RKO (cell line): ENCODE measurements around the gene ARHGAP32.

Source experiments
- DNase-seq: peaks from one replicate; pipeline ENCODE4 v3.0.0-alpha.2; 2016; ENCODE audit warnings: low spot score

ARHGAP32 gene

DNA sequence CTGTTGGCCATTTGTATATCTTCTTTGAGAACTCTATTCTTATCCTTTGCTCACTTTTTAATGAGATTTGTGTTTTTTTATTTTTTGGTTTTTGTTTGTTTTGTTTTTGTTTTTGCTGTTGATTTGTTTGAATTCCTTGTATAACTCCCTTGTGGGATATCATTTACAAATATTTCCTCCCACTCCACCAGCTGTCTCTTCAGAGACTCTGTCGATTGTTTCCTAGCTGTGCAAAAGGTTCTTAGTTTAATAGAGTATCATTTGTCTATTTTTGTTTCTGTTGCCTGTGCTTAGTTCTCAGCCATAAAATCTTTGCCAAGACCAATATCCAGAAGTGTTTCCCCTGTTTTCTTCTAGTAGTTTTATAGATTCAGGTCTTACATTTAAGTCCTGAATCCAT, 82.4 kb downstream of the ARHGAP32 start:
- DNase-seq: no peak

DNA sequence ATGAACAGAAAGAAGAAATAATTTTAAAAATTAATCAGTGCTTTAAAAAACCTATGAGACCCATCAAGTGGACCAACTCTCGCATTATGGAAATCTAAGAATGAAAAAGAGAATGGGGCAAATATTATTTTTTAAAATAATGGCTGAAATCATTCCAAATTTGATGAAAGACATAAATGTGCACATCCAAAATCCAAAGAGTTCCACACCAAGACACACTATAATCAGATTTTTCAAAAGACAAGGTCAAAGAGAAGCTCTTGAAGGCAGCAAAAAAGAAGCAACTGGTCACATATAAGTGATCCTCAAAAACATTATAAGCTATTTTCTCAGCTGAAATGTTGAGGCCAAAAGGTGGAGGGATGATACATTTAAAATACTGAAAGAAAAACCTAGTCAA, 85.3 kb downstream of the ARHGAP32 start:
- no peak for DNase-seq

DNA sequence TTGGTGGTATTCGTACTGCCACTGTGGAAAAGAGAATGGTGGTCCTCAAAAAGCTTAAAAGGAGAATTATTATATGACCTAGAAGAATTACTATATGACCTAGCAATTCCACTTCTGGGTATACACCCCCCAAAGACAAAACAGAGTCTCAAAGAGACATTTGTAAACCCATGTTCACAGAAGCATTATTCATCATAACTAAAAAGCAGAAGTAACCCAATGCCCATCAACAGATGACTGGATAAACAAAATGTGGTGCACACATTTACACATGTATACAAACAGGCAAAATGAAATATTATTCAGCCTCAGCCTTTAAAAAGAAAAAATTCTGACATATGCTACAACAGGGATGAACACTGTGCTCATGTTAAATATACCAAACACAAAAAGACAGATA, 89.4 kb downstream of the ARHGAP32 start:
- no peak for DNase-seq

DNA sequence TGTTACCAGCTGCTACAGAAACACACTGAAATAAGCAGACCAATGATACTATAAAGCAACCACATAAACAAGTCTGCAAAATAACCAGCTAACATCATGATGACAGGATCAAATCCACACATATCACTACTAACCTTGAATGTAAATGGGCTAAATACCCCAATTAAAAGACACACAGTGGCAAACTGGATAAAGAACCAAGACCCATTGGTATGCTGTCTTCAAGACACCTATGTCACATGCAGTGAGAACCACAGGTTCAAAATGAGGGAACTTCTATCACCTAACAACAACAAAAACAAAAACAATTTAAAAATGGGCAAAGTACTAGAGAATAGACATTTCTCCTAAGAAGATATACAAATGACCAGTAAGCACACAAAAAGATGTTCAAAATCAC, 89.9 kb downstream of the ARHGAP32 start:
- DNase-seq: no peak

DNA sequence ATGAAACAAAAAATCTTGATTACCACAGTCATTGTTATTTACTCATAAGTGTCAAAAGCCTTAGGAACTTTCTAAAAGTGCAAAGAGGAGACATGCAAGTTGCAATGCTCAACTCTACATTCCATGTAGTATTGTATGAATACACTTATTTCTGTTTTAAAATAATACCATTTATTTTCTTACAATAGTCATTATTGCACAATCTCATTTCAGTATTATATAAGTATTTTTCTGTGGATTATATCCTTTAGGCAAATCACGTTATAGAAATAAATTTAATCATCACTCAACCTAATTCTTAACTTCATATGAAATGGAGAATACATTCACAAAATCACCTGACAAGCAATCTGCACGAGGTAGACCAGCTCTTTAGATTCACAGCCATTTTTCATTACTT, 98.8 kb downstream of the ARHGAP32 start:
- DNase-seq: no peak

DNA sequence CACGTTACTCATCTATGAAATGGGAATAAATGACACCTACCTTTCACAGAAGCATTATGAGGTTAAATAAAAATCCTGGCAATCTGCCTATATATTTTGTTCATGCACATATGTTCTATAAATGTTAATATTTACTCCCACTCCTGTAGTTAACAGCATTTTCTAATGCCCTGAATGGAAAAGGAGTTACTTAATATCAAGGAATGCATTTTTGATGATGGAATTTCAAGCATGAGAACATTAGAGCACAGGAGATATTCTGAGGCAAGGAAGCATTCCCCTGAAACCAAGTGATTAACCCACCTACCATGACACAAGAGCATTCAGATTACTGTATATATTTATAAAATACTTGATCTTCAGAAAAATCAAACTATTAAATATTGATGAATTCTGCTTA, 102.1 kb downstream of the ARHGAP32 start:
- DNase-seq: no peak

DNA sequence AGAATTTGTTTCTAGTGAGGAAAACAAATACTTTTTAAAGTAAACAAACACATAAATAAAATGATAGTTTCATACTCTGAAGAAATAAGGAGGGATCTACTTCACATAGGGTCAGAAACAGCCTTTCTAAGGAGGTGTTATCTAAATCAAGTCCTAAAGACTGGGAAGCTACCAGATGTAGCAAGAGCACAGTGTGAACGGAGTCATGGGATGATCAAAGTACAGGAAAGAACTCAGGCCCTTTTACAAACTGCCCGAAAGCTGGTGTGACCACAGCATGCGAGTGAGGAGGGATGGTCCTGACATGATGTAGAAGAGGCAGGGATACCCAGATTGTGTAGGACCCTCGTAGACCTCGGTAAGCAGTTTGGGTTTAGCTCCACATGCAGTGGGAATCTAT, 102.8 kb downstream of the ARHGAP32 start:
- DNase-seq: no peak

DNA sequence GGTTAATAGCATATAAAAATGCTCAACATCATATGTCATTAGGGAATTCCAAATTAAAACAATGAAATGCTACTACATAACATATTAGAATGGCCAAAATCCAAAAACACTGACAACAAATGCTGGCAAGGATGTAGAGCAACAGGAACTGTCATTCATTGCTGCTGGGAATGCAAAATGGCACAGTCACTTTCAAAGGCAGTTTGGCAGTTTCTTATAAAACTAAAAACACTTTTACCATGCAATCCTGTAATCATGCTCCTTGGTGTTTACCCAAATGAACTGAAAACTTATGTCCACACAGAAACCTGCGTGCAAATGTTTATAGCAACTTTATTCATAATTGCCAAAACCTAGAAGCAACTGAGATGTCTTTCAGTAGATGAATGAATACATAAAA, 105.1 kb downstream of the ARHGAP32 start:
- no peak for DNase-seq

DNA sequence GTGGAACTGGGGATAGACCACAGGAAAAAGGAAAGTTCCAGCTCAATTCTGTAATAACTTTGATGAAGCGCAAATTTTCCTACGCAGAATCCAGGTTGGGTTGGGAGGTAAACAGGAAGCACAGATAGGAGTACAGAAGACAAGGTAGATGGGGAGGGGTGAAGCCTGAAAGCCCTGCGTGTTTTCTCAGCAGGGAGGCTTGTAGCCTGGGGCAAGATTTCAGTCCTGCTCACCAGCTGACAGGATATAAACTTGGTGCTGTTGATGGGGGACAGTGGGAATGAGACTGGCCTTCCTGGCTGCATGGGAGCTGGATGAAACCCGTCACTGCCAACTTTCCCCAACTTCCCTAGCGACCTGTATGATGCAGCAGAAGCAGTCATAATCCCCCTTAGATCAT, 114.9 kb downstream of the ARHGAP32 start:
- DNase-seq: no peak

DNA sequence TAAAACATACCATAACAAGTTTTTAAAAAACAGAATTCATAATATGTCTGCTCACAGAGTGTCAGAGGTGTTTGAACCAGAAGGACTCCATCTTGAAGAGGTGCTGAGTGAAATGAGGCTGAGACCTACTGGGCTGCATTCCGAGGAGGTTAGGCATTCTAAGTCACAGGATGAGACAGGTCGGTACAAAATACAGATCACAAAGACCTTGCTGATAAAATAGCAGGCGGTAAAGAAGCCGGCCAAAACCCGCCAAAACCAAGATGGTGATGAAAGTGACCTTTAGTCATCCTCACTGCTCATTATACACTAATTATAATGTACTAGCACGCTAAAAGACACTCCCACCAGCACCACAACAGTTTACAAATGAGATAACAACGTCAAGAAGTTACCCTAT, 116.4 kb downstream of the ARHGAP32 start:
- DNase-seq: no peak

DNA sequence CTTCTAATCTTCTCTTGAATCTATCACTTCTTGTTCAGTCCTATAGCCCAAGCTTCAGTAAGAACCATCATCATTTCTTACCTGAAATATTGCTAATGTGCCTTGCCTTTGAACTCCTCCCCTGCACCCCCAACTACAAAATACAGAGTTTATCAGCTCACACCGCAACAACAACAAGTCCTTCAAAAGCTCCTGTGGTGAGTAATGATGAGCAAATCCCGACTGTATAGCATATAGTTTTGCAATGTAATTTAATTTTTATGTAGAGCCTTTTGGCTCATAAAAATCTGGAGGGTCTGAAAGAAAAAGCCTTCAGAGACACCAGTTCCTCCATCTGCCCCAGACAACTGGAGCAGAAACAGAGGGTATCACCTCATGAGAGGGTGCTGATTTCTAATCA, 124.7 kb downstream of the ARHGAP32 start:
- no peak for DNase-seq

DNA sequence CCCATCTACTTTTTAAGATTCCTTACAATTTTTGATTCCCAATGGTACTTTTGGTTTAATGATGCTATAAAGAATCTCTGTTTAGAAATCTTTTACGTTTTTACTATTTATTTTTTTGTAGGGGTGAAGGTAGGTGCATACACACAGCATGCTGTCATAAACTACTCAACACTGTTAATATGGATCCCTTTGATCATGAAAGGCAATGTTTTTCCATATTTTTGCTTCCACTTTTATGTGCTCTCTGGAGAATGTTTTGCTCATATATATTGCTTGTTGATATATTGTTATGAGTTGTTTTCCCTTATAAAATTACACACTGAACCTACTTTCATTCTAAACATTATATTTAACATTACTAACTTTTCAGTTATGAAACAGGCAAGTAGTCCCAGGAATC, 125.9 kb downstream of the ARHGAP32 start:
- no peak for DNase-seq

DNA sequence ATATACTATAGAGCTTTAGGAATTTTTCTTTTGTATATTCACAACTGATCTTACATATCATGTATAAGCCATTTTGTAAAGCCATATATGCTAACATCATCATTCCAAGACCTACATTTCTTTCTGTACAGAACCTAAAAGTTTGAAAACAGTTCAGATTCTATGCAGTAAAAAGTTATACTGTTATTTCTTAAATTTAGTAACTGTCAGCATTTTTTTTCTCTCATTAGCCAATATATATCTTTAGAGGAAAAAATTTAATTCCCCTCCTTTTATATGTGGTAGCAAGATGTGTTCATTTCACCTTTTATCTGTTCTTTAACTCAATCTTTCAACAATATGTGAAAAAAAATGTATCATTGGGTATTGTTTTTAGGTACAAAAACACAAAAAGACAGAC, 129.0 kb downstream of the ARHGAP32 start:
- no peak for DNase-seq

DNA sequence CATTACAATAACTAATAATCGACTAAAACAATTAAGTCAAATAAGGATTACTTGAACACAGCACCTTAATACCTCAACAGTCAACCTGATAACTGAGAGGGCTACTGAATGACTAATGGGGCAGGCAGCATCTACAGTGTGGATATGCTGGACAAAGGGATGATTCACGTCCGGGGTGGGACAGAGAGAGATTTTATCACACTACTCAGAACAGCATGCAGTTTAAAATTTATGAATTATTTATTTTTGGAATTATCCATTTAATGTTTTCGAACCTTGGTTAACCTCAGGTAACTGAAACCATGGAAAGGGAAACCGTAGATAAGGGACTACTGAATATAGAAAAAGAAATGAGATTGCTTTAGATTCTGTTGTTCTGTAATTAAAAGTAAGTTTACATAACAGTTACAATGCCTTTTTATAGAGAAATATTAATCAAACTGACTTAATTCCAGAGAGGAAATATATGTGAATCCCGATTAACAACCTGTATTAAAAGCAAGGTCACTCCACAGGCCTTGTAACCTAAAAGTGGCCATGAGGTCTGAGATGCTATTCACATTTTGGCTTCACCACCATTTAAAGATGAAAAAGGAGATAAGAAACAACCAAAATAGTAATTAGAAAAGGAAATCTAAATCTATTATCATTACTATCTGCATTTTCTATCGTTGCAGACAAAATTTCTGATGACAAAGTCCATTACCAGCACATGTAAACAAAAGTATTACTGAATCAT, 130.5 kb downstream of the ARHGAP32 start:
- peak; percentile 9 for DNase-seq

DNA sequence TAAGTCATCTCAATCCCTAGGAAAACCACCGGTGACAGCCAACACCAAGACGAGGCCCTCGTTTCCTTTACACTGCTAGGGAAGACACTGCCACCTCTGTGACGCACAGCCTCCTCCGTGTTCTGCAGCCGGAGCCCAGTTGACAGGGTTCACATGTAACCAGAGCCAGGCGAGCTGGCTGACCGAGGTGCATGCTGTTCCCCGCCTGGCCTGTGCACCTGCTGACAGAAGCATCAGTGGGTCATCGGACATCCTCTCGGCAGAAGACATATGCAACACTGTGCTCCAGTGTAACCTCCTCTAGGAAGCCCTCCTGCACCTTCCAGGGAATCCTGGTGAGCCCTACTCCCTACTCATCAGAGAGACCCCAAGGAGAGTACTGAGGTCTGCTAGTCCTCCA, 135.2 kb downstream of the ARHGAP32 start:
- DNase-seq: no peak

DNA sequence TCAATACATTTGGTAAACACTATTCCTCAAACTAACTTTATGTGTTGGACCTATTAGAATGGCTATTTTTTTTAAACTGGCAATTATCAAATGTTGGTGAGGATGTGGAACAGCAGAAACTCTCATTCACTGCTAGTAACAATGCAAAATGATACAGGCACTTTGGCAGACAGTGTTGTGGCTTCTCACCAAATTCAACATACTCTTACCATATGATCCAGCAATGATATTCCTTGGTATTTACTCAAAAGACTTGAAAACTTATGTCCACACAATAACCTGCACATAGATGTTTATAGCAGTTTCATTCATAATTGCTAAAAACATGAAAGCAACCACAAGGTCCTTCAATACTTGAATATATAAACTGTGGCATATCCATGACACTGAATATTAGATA, 136.9 kb downstream of the ARHGAP32 start:
- DNase-seq: no peak

DNA sequence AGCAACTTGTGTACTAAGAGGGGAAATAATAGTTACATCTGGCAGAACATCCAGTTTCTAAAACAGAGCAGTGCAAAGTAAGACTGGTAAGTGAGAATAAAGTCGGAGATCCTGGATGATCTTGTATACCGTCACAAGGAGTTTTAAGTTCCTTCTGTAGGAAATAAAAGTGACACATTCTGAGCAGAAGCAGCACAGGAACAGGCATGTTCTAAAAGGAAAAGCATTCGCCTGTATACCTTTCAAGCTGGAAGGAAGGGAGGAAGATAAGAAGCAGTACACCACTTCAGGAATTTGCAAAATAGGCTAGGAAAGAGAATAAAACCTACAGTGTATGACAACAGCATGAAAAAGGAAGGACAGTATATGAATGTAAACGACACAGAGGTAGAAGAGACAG, 143.2 kb downstream of the ARHGAP32 start:
- no peak for DNase-seq

DNA sequence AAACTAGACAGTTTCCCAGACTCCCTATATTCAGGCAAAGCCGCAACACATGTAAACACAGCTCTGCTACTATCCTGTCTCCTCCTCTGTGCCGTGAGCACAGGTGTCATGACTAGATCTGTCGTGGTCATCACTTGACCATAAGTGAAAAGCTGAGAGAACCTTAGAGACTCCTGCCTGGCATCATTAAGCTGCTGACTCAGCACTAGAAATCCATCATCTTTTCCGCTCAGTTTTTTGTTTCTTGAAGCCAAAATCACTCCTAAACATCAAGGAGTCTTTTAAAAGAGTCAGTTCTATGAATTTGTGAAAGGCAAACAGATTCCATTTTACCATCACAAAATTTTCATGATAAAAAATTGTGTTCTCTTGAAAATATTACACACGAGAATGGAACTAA, 147.0 kb downstream of the ARHGAP32 start:
- DNase-seq: no peak

DNA sequence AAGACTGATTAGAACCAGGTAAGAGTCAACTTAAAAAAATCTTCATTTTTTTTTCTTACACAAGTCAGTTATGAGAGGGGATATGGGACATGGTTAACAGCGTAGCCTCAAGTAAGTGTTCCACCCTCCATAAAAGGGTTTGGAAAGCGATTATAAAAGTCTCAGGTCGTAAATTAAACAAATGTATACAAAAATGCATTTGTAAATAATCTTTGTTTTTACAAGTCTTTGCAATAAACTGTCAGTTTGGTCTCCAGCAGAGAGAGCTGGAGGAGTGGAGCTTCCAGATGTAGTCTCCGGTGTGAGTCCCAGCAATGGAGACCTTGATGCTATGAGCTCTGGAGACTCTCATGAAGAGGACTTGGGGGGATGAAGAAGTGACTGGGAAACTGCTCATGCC, 149.6 kb downstream of the ARHGAP32 start:
- no peak for DNase-seq

DNA sequence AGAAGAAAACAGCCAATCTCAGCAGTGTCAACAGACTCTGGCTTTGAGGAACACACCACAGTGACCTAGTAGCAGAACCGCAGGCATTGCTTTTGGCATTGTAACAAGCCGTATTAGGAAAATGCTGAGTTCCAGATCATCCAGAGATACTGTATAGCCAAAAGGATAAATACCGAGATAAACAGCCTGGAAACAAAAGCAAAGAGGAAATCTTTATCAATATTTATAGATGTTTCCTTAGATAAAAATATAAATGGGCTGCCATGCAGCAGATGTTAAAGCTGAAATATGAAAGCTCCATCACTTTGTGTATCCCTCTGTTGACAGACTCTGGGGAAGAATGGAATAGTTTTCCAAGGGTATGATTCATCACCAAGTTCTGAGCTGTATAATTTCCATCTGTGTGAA, 150.5 kb downstream of the ARHGAP32 start:
- DNase-seq: no peak

DNA sequence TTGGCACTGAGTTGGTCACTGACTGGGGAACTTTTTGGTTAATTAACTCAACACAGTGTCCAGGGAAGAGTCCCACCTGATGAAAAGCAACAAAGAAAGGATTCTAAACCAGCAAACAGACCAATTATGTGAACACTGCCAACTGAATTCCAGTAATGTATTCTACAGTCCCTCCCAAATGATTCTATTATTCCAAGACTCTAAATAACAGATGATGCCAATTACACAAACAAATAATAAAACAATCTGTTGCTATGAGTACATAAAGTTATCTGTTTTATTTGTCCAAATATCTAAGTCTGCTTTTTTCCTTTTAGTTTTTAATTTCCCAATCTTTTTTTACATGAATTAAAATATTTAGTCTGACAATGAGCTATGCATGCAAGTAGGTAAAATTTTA, 151.2 kb downstream of the ARHGAP32 start:
- DNase-seq: no peak

DNA sequence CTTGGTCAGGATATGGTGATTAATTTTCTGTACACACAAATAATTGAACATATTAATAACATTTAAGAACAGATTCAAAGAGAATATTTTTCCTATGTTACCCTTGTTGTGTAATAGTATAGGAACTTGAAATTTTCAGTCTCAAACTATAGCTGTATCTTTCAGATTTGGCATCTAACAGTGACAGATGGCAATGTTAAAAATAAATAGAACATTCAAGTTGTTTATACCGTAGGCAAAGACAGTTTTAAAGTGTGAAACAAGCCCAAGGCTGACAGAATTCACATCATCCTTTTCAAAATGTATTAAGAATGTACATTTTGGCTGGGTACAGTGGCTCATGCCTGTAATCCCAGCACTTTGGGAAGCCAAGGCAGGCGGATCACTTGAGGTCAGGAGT, 156.9 kb downstream of the ARHGAP32 start:
- DNase-seq: no peak

DNA sequence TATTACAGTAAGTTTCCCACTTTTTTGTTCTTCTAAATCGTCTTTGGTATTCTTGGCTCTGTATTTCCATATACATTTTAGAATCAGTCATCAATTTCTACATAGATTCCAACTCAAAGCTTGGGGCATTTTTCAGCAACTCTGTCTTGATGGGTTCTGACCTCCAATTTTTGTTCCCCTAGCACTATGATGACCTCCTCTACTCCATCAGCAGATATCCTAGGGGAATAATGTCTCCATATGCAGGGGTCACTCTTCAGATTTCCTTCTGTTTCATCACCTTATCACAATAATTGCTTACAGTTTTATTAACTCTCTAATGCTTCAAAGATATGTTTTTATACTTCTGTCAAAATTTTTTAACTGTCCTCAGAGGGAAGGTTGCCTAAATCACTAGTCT, 158.1 kb downstream of the ARHGAP32 start:
- no peak for DNase-seq

DNA sequence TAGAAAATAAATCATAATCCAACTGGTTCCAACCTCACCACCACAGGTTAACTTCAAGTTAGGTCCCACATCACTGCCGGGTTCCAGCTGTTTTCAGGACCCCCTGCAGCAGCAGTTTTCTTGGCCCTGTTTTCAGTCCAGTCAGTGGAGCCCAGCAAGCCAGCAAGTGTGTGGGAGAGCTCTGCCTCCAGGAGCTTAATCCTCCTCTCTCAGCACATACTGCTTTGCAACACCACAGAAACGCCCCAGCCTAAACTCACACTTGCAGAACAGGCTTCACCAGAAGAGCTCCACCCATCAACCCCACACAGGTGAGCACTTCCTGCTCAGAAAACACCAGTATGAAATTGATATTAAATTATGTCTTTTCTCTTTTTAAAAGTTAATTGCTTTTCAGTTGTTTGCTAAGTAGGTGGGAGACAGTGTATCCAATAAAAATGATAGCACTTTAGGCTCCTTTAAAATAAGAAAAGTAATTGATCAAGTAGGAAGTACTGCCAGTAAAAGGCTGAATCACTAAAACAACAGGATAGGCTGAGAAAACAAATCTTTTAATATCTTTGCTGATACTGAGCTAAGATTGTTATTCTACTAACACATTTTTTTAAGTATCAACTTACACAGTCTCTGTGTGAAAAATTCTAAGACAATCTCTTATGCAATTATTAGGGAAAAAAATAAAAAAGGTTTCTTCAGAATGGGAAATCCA, 168.0 kb downstream of the ARHGAP32 start:
- no peak for DNase-seq
